ENCODE measurements around the gene ZNF609.
"Not testable (repeated sequence)": the region's sequence is repeated elsewhere in the genome, so short reads cannot be mapped to it uniquely, and the experiment has no call there.

The ZNF609 gene

DNA sequence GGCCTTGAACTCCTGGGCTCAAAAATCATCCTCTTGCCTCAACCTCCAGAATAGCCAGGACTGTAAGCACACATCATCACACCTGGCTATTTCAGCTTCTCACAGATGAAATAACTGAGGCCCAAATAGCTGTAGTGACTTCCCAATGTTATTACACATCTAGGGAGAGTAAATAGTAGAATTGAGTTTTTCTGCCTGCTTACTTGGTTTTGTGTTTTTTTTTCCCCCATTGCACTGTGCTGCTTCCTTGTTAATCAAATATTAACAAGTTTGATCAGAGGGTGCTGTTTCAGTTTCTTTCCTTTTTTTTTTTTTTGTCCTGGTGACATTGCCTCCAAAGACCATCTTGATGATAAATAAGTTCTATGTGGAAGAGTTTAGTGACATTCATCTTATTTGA lies 23.4 kb downstream of the ZNF609 start:
- Histone ChIP-seq H3K9me3 (ENCODE audit: severe bottlenecking) (peaks cover 3% of the 10 kb centered on the region), H3K36me3 (ENCODE audit: low read depth) (peaks cover 41% of the 10 kb centered on the region), H3K4me3 (ENCODE audit: severe bottlenecking) (no peak overlapping the region), H3K27me3 (ENCODE audit: insufficient read depth, poor library complexity, severe bottlenecking) (no peaks in the 10 kb centered on the region), H3K27ac (ENCODE audit: poor library complexity, severe bottlenecking) (no peak overlapping the region), H3K4me1 (ENCODE audit: insufficient read depth, poor library complexity, severe bottlenecking) (no peaks in the 10 kb centered on the region)
- no peak for DNase-seq (ENCODE audit: low spot score)
- ATAC-seq (ENCODE audit: low read depth): no peak
- TF ChIP-seq, protein P1, sequence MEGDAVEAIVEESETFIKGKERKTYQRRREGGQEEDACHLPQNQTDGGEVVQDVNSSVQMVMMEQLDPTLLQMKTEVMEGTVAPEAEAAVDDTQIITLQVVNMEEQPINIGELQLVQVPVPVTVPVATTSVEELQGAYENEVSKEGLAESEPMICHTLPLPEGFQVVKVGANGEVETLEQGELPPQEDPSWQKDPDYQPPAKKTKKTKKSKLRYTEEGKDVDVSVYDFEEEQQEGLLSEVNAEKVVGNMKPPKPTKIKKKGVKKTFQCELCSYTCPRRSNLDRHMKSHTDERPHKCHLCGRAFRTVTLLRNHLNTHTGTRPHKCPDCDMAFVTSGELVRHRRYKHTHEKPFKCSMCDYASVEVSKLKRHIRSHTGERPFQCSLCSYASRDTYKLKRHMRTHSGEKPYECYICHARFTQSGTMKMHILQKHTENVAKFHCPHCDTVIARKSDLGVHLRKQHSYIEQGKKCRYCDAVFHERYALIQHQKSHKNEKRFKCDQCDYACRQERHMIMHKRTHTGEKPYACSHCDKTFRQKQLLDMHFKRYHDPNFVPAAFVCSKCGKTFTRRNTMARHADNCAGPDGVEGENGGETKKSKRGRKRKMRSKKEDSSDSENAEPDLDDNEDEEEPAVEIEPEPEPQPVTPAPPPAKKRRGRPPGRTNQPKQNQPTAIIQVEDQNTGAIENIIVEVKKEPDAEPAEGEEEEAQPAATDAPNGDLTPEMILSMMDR (IDR thresholded peaks at IDR 0.05; ENCODE audit: poor library complexity, severe bottlenecking): no peak

DNA sequence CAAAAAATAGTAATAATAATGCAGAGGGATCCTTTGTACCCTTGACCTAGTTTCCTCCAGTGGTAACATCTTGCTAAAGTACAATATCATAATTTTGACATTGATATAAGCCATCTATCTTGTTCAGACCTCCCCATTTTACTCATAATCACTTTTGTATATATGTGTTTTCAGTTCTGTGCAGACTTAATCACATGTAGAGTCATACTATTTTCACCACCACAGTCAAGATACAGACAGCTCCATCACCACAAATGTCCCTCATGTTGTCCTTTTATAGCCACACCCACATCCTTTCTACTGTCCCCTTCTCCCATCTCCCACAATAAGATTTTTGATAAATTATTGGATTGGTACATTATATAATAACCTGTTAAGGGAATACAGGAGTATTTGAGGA lies 25.4 kb downstream of the ZNF609 start:
- H3K27me3 ChIP-seq (ENCODE audit: insufficient read depth, poor library complexity, severe bottlenecking): no peaks in the 10 kb centered on the region
- no peak for ATAC-seq (ENCODE audit: low read depth)

DNA sequence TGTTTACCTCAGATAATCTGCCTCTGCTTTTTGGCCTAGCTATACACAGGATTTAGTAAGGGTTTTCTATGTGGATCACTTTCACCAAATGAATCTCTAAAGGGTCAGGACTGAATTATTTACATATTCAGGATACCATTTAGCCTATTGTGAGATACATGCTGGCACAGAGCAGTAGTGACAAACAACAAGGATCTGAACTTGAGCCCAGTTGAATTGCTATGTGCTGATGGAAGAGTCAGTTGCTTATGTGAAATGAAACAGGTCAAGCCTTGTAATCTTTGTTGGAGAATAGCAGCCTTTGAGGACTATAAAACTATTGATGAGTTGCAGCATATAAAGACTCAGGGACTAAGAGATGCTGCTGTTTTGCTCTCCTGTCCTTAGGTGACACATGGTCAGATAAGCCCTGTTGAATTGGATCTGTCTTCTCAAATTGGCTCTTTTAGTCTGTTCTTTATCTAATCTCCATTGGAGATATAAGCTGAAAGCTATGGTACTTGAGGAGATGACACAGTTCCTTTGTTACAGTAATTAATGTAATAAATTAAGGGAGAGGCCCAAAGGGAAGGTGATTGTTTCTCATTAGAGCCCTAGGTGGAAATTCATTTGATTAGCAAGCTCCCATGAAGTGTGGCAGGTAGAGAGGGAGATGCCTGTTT lies 30.4 kb downstream of the ZNF609 start:
- Histone ChIP-seq H3K4me3 (ENCODE audit: severe bottlenecking) (no peak overlapping the region), H3K36me3 (ENCODE audit: low read depth) (peaks cover 39% of the 10 kb centered on the region), H3K27me3 (ENCODE audit: insufficient read depth, poor library complexity, severe bottlenecking) (no peaks in the 10 kb centered on the region), H3K4me1 (ENCODE audit: insufficient read depth, poor library complexity, severe bottlenecking) (no peaks in the 10 kb centered on the region), H3K9me3 (ENCODE audit: severe bottlenecking) (no peaks in the 10 kb centered on the region), H3K27ac (ENCODE audit: poor library complexity, severe bottlenecking) (no peak overlapping the region)
- TF ChIP-seq, protein P1 (IDR thresholded peaks at IDR 0.05; ENCODE audit: poor library complexity, severe bottlenecking): no peak
- DNase-seq (ENCODE audit: low spot score) (no peak), ATAC-seq (ENCODE audit: low read depth) (no peak)

More for the DNA sequence above, 25.4 kb downstream of the ZNF609 start:
- Histone ChIP-seq H3K36me3 (ENCODE audit: low read depth) (peaks cover 48% of the 10 kb centered on the region), H3K27ac (ENCODE audit: poor library complexity, severe bottlenecking) (no peak overlapping the region), H3K4me1 (ENCODE audit: insufficient read depth, poor library complexity, severe bottlenecking) (no peaks in the 10 kb centered on the region), H3K9me3 (ENCODE audit: severe bottlenecking) (peaks cover 3% of the 10 kb centered on the region), H3K4me3 (ENCODE audit: severe bottlenecking) (no peak overlapping the region)
- TF ChIP-seq, protein P1 (IDR thresholded peaks at IDR 0.05; ENCODE audit: poor library complexity, severe bottlenecking): no peak
- DNase-seq (ENCODE audit: low spot score): no peak

DNA sequence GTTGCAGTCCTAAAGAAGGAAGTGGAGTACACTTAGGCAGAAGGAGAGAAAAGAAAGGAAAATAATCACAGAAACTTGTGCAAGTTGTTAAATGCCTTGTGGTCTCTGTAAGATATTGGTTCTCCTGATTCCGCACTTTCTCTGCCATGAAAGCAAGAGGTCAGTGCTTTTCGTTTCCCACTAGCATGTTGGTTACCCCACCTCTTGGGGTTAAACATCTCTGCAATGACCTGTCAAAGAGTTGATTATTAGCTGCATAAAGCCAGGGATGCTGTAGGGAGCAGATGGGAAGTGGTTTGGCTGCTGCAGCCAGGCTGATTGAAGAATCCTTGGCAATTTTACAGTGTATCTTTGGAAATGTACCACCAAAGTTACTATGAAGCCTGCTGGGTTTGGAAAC lies 33.3 kb downstream of the ZNF609 start:
- peaks cover 36% of the 10 kb centered on the region for H3K36me3 ChIP-seq (ENCODE audit: low read depth)
- TF ChIP-seq, protein P1 (IDR thresholded peaks at IDR 0.05; ENCODE audit: poor library complexity, severe bottlenecking): no peak
- H3K9me3 ChIP-seq (ENCODE audit: severe bottlenecking): no peaks in the 10 kb centered on the region
- DNase-seq (ENCODE audit: low spot score): no peak
- H3K27ac ChIP-seq (ENCODE audit: poor library complexity, severe bottlenecking): no peak overlapping the region
- no peaks in the 10 kb centered on the region for H3K27me3 ChIP-seq (ENCODE audit: insufficient read depth, poor library complexity, severe bottlenecking)
- no peak overlapping the region for H3K4me3 ChIP-seq (ENCODE audit: severe bottlenecking)
- no peak for ATAC-seq (ENCODE audit: low read depth)
- H3K4me1 ChIP-seq (ENCODE audit: insufficient read depth, poor library complexity, severe bottlenecking): no peaks in the 10 kb centered on the region

DNA sequence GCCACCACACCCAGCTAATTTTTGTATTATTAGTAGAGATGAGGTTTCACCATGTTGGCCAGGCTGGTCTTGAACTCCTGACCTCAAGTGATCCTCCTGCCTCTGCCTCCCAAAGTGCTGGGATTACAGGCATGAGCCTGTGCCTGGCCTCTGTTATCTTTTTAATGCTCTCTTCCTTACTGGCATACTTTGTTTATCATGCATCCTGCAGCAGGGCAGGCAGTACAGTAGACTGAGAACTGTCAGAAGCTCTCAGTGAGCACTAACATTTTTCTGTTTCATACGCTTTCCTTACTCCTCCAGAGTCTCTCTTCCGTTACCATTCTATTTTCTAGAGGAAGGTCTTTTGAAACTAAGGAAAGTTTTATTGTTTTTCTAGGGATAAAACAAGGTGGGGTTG lies 35.6 kb downstream of the ZNF609 start:
- DNase-seq (ENCODE audit: low spot score); H3K9me3 ChIP-seq (ENCODE audit: severe bottlenecking); H3K27ac ChIP-seq (ENCODE audit: poor library complexity, severe bottlenecking); H3K4me1 ChIP-seq (ENCODE audit: insufficient read depth, poor library complexity, severe bottlenecking); ATAC-seq (ENCODE audit: low read depth); H3K4me3 ChIP-seq (ENCODE audit: severe bottlenecking); H3K27me3 ChIP-seq (ENCODE audit: insufficient read depth, poor library complexity, severe bottlenecking): not testable (repeated sequence)
- peaks cover 43% of the 10 kb centered on the region for H3K36me3 ChIP-seq (ENCODE audit: low read depth)
